Measurements from ENCODE around the gene ERMAP.
A peak's percentile ranks its signal among the peaks of the same experiment; 100 is the strongest.

ERMAP gene

DNA sequence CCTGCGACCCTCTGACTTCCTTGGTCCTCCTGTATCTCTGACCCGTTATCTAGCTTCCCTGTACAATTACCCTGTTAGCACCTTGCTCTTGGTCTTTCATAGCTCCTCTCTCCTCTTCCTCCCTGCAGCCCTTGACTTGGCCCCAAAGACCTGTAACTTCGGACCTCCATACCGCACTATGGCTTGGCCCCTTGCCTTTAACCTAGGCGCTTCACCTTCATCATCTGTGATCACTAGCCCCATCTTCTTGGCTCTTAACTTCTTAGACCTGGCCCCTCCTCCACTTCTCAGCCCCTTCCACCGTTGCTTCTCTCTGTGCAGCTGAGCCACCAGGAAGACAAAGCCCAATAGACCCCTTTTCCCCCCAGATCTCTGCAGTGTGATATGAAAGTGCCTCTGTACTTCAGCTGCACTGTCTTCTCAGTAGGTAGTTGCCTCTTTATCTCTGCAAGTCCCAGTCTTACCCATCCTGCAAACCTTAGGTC, 30.2 kb downstream of the ERMAP start:
- TF ChIP-seq, protein P1, sequence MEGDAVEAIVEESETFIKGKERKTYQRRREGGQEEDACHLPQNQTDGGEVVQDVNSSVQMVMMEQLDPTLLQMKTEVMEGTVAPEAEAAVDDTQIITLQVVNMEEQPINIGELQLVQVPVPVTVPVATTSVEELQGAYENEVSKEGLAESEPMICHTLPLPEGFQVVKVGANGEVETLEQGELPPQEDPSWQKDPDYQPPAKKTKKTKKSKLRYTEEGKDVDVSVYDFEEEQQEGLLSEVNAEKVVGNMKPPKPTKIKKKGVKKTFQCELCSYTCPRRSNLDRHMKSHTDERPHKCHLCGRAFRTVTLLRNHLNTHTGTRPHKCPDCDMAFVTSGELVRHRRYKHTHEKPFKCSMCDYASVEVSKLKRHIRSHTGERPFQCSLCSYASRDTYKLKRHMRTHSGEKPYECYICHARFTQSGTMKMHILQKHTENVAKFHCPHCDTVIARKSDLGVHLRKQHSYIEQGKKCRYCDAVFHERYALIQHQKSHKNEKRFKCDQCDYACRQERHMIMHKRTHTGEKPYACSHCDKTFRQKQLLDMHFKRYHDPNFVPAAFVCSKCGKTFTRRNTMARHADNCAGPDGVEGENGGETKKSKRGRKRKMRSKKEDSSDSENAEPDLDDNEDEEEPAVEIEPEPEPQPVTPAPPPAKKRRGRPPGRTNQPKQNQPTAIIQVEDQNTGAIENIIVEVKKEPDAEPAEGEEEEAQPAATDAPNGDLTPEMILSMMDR (IDR thresholded peaks at IDR 0.05; ENCODE audit: low read depth, low read length) = no peak
- no peak for DNase-seq (ENCODE audit: low read depth in 2 of 2)
- H3K4me3 ChIP-seq (replicated peaks in 1 of 2; ENCODE audit: low read depth in 2 of 2, low read length in 2 of 2) = peak overlapping the region; percentile 83 to 94

DNA sequence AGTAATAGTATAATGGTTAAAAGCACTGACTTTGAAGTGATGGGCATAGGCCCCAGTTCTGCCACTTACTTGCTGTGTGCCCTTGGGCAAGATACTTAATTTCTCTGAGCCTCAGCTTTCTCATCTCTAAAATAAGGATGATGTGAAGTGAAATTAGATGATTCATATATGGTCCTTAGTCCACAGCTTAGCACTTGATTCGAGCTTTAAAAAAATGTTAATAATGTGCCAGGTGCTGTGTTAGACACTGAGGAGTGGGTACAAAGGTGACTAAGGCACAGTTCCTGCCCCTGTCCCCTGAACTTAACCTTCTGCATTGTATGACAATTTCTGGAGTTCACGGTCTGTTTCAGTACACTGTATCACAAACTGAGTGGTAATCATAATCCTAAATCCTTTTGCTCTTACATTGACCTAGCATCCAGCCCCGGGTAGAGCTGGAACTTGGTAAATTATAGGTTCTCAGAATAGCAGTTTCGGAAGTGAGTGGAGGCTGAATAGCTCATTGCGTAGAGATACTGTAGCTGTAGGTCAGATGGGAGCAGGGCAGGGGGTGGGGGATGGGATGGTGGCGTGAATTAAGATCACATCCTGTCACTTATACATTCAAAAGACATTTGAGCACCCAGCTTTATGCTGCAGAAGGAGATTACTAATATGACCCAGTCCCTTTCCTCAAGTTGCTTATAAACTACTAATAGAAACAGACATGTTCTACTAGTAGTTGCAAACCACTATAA, 31.0 kb downstream of the ERMAP start:
- H3K4me3 ChIP-seq (replicated peaks in 1 of 2; ENCODE audit: low read depth in 2 of 2, low read length in 2 of 2) = no peak overlapping the region

DNA sequence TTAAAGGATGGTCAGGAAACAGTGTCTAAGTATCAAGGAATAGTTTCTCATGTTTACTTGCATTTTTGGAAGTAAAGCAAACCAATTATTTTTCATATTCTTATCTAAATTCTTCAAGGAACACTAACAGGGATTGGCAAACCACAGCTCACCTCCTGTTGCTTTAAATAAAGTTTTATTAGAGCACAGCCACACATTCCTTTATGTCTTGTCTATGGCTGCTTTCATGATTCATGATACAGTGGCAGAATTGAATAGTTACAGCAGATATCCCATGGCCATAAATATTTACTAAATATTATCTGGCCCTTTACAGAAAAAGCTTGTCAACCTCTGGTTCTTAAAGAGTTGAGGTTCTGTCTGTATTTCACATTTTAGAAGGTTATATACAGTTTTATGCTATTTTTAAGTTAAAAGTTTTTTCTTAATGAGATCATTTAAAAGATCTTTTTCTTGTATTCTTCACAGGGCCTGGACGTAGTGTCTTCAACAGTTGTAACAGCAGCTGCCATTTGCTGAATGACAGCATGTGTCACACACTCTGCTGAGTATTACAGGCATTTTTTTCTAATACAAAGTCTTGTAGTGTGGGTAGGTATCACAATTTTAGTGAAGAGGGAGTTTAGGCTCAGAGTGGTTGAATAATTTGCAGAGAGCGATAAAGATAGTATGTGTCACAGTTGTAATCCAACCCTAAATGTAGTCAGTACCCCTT, 32.1 kb downstream of the ERMAP start:
- H3K4me3 ChIP-seq (replicated peaks in 1 of 2; ENCODE audit: low read depth in 2 of 2, low read length in 2 of 2) = no peak overlapping the region
- DNase-seq (ENCODE audit: low read depth in 2 of 2) = peak in 1 of 2 donors; percentile 7
- TF ChIP-seq, protein P1 (IDR thresholded peaks at IDR 0.05; ENCODE audit: low read depth, low read length) = no peak

More for the DNA sequence above, 31.0 kb downstream of the ERMAP start:
- no peak for DNase-seq (ENCODE audit: low read depth in 2 of 2)
- TF ChIP-seq, protein P1 (IDR thresholded peaks at IDR 0.05; ENCODE audit: low read depth, low read length) = no peak

DNA sequence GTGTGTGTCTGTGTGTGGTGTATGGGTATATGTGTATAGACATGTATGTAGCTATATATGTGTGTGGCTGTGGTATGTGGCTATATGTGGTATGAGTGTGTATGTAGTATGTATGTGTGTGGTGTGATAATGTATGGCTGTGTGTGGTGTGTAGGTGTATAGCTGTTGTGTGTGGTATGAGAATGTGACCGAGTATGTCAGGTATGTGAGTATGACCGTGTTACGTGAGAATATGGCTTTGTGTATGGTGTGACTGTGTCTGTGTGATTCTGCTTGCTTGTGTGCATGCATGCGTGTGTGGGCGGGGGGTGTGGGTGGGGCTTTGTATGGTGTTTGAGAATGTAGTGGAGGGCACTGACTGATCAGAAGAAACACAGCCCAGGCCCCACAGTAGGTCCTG, 33.0 kb downstream of the ERMAP start:
- H3K4me3 ChIP-seq (replicated peaks in 1 of 2; ENCODE audit: low read depth in 2 of 2, low read length in 2 of 2) = no peak overlapping the region
- DNase-seq (ENCODE audit: low read depth in 2 of 2) = no peak
- TF ChIP-seq, protein P1 (IDR thresholded peaks at IDR 0.05; ENCODE audit: low read depth, low read length) = no peak

DNA sequence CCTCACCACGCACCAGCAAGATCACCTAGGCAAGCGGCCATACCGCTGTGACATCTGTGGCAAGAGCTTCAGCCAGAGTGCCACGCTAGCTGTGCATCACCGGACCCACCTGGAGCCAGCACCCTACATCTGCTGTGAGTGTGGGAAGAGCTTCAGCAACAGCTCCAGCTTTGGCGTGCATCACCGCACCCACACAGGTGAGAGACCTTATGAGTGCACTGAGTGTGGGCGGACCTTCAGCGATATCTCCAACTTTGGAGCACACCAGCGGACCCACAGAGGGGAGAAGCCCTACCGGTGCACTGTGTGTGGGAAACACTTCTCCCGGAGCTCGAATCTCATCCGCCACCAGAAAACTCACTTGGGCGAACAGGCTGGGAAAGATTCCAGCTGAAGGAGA, 34.5 kb downstream of the ERMAP start:
- TF ChIP-seq, protein P1 (IDR thresholded peaks at IDR 0.05; ENCODE audit: low read depth, low read length) = no peak
- H3K4me3 ChIP-seq (replicated peaks in 1 of 2; ENCODE audit: low read depth in 2 of 2, low read length in 2 of 2) = no peak overlapping the region
- DNase-seq (ENCODE audit: low read depth in 2 of 2) = no peak

DNA sequence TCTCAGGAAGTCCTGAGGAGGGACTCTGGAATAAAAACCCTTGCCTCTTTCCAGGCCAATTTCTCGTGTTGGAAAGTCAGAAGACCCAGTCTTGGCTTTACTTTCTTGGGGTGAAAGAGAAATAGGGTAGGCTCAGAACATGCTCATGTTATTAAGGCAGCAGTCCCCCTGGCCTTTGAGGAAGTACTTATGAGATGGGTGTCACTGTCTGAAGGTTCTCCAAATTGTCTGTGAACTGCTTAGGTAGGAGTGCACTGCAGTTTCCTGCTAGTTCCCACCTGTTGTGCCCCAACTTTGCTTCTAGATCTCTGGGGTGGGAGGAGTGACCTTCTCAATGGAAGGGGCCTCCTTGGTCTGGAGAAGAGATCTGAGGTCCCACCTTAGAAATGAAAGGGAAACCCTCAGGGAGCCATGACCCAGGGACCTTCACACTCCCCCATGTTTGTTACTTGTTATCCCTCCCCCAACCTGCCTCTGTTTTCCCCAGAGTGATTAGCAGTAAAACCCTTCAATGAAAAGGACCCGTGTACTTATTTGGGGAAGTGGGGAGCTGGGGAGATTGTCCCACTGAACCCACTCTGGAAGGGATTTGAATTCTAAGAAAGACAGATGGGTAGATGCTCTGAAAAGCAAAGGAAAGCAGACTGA, 35.2 kb downstream of the ERMAP start:
- no peak overlapping the region for H3K4me3 ChIP-seq (replicated peaks in 1 of 2; ENCODE audit: low read depth in 2 of 2, low read length in 2 of 2)
- no peak for DNase-seq (ENCODE audit: low read depth in 2 of 2)
- TF ChIP-seq, protein P1 (IDR thresholded peaks at IDR 0.05; ENCODE audit: low read depth, low read length) = no peak

Measured in cardiac fibroblast (primary cell).